Measurements from ENCODE around the gene GCFC2. TPM values are rescaled to one million over a fixed set of nuclear protein-coding genes. Genes with fewer than 3 reads are reported as not detected.
"Not testable (repeated sequence)": the region's sequence is repeated elsewhere in the genome, so short reads cannot be mapped to it uniquely, and the experiment has no call there.

GCFC2 gene
- total RNA-seq, 2 donors from 2014 or later, result 10.0 to 13.5 TPM

GRCh38 chr2:75705921-75706320 is 4.8 kb downstream of the GCFC2 start:
- Histone ChIP-seq H3K4me1 (peaks cover 10% of the 10 kb centered on the region), H3K9ac (ENCODE audit: low read depth in 2 of 2, low read length in 2 of 2) (no peak overlapping the region), H3K4me3 (no peak overlapping the region), H3K27ac (no peak overlapping the region), H3K27me3 (no peaks in the 10 kb centered on the region), H3K36me3 (no peaks in the 10 kb centered on the region), H3K9me3 (no peaks in the 10 kb centered on the region)
- intact Hi-C loops (cut with DNase I), result no loop called here
- no peak for DNase-seq
- TF ChIP-seq CTCF (IDR thresholded peaks at IDR 0.05), result no peak

- intact Hi-C loops (cut with DNase I), result no loop called here
- no peaks in the 10 kb centered on the region for H3K36me3 ChIP-seq
- no peaks in the 10 kb centered on the region for H3K9me3 ChIP-seq
- no peak for DNase-seq
- no peak for TF ChIP-seq CTCF (IDR thresholded peaks at IDR 0.05)
- no peak overlapping the region for H3K4me3 ChIP-seq
- no peak overlapping the region for H3K27ac ChIP-seq
- no peaks in the 10 kb centered on the region for H3K4me1 ChIP-seq
- H3K9ac ChIP-seq (ENCODE audit: low read depth in 2 of 2, low read length in 2 of 2), result no peak overlapping the region
- no peaks in the 10 kb centered on the region for H3K27me3 ChIP-seq
Measured at GRCh38 chr2:75703589-75704287, 7.0 kb downstream of the GCFC2 start.

- no peak for DNase-seq
- Histone ChIP-seq H3K4me1 (no peaks in the 10 kb centered on the region), H3K36me3 (no peaks in the 10 kb centered on the region), H3K27ac (no peak overlapping the region), H3K27me3 (no peaks in the 10 kb centered on the region), H3K4me3 (no peak overlapping the region), H3K9ac (ENCODE audit: low read depth in 2 of 2, low read length in 2 of 2) (no peak overlapping the region), H3K9me3 (no peaks in the 10 kb centered on the region)
- no peak for TF ChIP-seq CTCF (IDR thresholded peaks at IDR 0.05)
- intact Hi-C loops (cut with DNase I), result no loop called here
Measured at GRCh38 chr2:75702593-75702992, 8.1 kb downstream of the GCFC2 start.

- Histone ChIP-seq H3K36me3 (no peaks in the 10 kb centered on the region), H3K9ac (ENCODE audit: low read depth in 2 of 2, low read length in 2 of 2) (no peak overlapping the region), H3K27ac (no peak overlapping the region), H3K9me3 (no peaks in the 10 kb centered on the region), H3K27me3 (no peaks in the 10 kb centered on the region), H3K4me3 (no peak overlapping the region), H3K4me1 (no peaks in the 10 kb centered on the region)
- no peak for DNase-seq
- intact Hi-C loops (cut with DNase I), result no loop called here
- TF ChIP-seq CTCF (IDR thresholded peaks at IDR 0.05), result no peak
Measured at GRCh38 chr2:75698918-75699317, 11.8 kb downstream of the GCFC2 start.

GRCh38 chr2:75688196-75688595 is 22.5 kb downstream of the GCFC2 start:
- intact Hi-C loops (cut with DNase I), result no loop called here
- no peaks in the 10 kb centered on the region for H3K36me3 ChIP-seq

GRCh38 chr2:75683430-75683829 is 27.3 kb downstream of the GCFC2 start:
- H3K27ac ChIP-seq; DNase-seq; H3K9ac ChIP-seq (ENCODE audit: low read depth in 2 of 2, low read length in 2 of 2); intact Hi-C loops (cut with DNase I); H3K9me3 ChIP-seq; H3K4me1 ChIP-seq; H3K27me3 ChIP-seq; H3K4me3 ChIP-seq; H3K36me3 ChIP-seq: not testable (repeated sequence)

More at GRCh38 chr2:75688196-75688595, 22.5 kb downstream of the GCFC2 start:
- Histone ChIP-seq H3K4me1 (no peaks in the 10 kb centered on the region), H3K9ac (ENCODE audit: low read depth in 2 of 2, low read length in 2 of 2) (no peak overlapping the region), H3K27ac (no peak overlapping the region), H3K27me3 (no peaks in the 10 kb centered on the region), H3K4me3 (no peak overlapping the region), H3K9me3 (no peaks in the 10 kb centered on the region)
- no peak for DNase-seq
- TF ChIP-seq CTCF (IDR thresholded peaks at IDR 0.05), result no peak

Data from colonic mucosa (tissue), 4 donors.